ENCODE measurements around the gene RAB25.

RAB25 gene

GRCh38 chr1:156104065-156104810 is 43.3 kb downstream of the RAB25 start:
- no peak for TF ChIP-seq FOXP2 (optimal IDR thresholded peaks at IDR 0.05; ENCODE audit: borderline replicate concordance, extremely low read depth, extremely low read length, insufficient read depth)
- TF ChIP-seq POLR2AphosphoS5 (IDR thresholded peaks at IDR 0.05; ENCODE audit: low read depth, low read length) = no peak
- no peak for TF ChIP-seq TAF1 (IDR thresholded peaks at IDR 0.05; ENCODE audit: borderline replicate concordance, insufficient read depth, low read length)
- no peak for TF ChIP-seq SIN3A (IDR thresholded peaks at IDR 0.05; ENCODE audit: borderline replicate concordance, insufficient read depth, low read length)
- TF ChIP-seq REST (IDR thresholded peaks at IDR 0.05; ENCODE audit: insufficient read depth in 1 of 2, low read depth in 2 of 2, low read length in 2 of 2) = no peak

- no peak for TF ChIP-seq FOXP2 (optimal IDR thresholded peaks at IDR 0.05; ENCODE audit: borderline replicate concordance, extremely low read depth, extremely low read length, insufficient read depth)
- TF ChIP-seq POLR2AphosphoS5 (IDR thresholded peaks at IDR 0.05; ENCODE audit: low read depth, low read length) = no peak
- no peak for TF ChIP-seq TAF1 (IDR thresholded peaks at IDR 0.05; ENCODE audit: borderline replicate concordance, insufficient read depth, low read length)
- TF ChIP-seq SIN3A (IDR thresholded peaks at IDR 0.05; ENCODE audit: borderline replicate concordance, insufficient read depth, low read length) = no peak
- no peak for TF ChIP-seq REST (IDR thresholded peaks at IDR 0.05; ENCODE audit: insufficient read depth in 1 of 2, low read depth in 2 of 2, low read length in 2 of 2)
Observed at GRCh38 chr1:156104861-156105832, 44.2 kb downstream of the RAB25 start.

- TF ChIP-seq TAF1 (IDR thresholded peaks at IDR 0.05; ENCODE audit: borderline replicate concordance, insufficient read depth, low read length) (no peak), REST (IDR thresholded peaks at IDR 0.05; ENCODE audit: insufficient read depth in 1 of 2, low read depth in 2 of 2, low read length in 2 of 2) (no peak), POLR2AphosphoS5 (IDR thresholded peaks at IDR 0.05; ENCODE audit: low read depth, low read length) (no peak), SIN3A (IDR thresholded peaks at IDR 0.05; ENCODE audit: borderline replicate concordance, insufficient read depth, low read length) (no peak), FOXP2 (optimal IDR thresholded peaks at IDR 0.05; ENCODE audit: borderline replicate concordance, extremely low read depth, extremely low read length, insufficient read depth) (no peak)
Observed at GRCh38 chr1:156106624-156107488, 45.9 kb downstream of the RAB25 start.

GRCh38 chr1:156108057-156108456 is 47.1 kb downstream of the RAB25 start:
- TF ChIP-seq REST (IDR thresholded peaks at IDR 0.05; ENCODE audit: insufficient read depth in 1 of 2, low read depth in 2 of 2, low read length in 2 of 2) (no peak), TAF1 (IDR thresholded peaks at IDR 0.05; ENCODE audit: borderline replicate concordance, insufficient read depth, low read length) (no peak), SIN3A (IDR thresholded peaks at IDR 0.05; ENCODE audit: borderline replicate concordance, insufficient read depth, low read length) (no peak), FOXP2 (optimal IDR thresholded peaks at IDR 0.05; ENCODE audit: borderline replicate concordance, extremely low read depth, extremely low read length, insufficient read depth) (no peak), POLR2AphosphoS5 (IDR thresholded peaks at IDR 0.05; ENCODE audit: low read depth, low read length) (no peak)

All from PFSK-1 (cell line).